NB4 (cell line): ENCODE measurements around the gene PPP2R3C.

Source experiments
- MYC ChIP-seq: IDR thresholded peaks from 2 replicates; pipeline ENCODE4 v1.6.1; 2011; ENCODE audit warnings: low read depth, low read length
- POLR2A ChIP-seq: IDR thresholded peaks from 2 replicates; pipeline ENCODE4 v1.6.1; 2011; ENCODE audit warnings: mild to moderate bottlenecking; ENCODE audit not compliant: insufficient read length; ENCODE audit errors: extremely low read depth
- TF ChIP-seq, protein P1 (sequence below): IDR thresholded peaks from one replicate; pipeline ENCODE4 v1.5.1; 2012; ENCODE audit warnings: low read depth, low read length
- TF ChIP-seq, protein P2 (sequence below): IDR thresholded peaks from 2 replicates; pipeline ENCODE4 v1.6.1; 2011; ENCODE audit warnings: low read depth, low read length

DNA sequence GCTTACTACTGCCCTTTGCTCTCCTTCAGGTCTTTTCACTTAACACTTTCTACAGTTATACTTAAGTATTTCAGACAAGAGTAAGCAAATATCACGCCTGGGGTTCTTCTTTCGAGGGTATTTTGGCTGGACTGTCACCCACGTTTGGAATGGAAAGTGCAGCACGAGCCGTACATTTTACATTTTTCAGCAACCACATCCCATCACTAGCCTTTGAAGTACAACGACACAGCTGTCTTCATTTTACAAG is 76.1 kb downstream of the PPP2R3C start:
- TF ChIP-seq, protein P1, sequence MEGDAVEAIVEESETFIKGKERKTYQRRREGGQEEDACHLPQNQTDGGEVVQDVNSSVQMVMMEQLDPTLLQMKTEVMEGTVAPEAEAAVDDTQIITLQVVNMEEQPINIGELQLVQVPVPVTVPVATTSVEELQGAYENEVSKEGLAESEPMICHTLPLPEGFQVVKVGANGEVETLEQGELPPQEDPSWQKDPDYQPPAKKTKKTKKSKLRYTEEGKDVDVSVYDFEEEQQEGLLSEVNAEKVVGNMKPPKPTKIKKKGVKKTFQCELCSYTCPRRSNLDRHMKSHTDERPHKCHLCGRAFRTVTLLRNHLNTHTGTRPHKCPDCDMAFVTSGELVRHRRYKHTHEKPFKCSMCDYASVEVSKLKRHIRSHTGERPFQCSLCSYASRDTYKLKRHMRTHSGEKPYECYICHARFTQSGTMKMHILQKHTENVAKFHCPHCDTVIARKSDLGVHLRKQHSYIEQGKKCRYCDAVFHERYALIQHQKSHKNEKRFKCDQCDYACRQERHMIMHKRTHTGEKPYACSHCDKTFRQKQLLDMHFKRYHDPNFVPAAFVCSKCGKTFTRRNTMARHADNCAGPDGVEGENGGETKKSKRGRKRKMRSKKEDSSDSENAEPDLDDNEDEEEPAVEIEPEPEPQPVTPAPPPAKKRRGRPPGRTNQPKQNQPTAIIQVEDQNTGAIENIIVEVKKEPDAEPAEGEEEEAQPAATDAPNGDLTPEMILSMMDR: no peak
- no peak for TF ChIP-seq POLR2A
- TF ChIP-seq, protein P2, sequence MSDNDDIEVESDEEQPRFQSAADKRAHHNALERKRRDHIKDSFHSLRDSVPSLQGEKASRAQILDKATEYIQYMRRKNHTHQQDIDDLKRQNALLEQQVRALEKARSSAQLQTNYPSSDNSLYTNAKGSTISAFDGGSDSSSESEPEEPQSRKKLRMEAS: no peak
- TF ChIP-seq MYC: no peak
